CD4-positive, CD25-positive, alpha-beta regulatory T cell (primary cell): ENCODE results near the gene KLF2. TPM values are rescaled to one million over a fixed set of nuclear protein-coding genes. Genes with fewer than 3 reads are reported as not detected.

Experiments
- ATAC-seq, 2 donors: fragments of 150-1000 bp; cut with Tn5 transposase; one replicate each; pipeline ENCODE4 v1.10.0; 2021; ENCODE audit warnings: low read depth in 2 of 2, moderate number of reproducible peaks in 2 of 2, moderate library complexity in 1 of 2
- DNase-seq, 3 donors: peaks; one replicate each; pipeline versions ENCODE4 v3.0.0 to v3.0.0-alpha.2; 2012 to 2022; ENCODE audit warnings: mixed read lengths in 1 of 3
- H3K27ac ChIP-seq: one replicate; pipeline ENCODE4 v1.7.0; 2013; ENCODE audit warnings: mild to moderate bottlenecking, low read length; ENCODE audit not compliant: insufficient read depth, poor library complexity, severe bottlenecking
- H3K27me3 ChIP-seq: one replicate; pipeline ENCODE4 v1.7.0; 2013; ENCODE audit warnings: low read length; ENCODE audit not compliant: control insufficient read depth, insufficient read depth
- H3K36me3 ChIP-seq: one replicate; pipeline ENCODE4 v1.7.0; 2013; ENCODE audit warnings: mild to moderate bottlenecking, low read length, moderate library complexity; ENCODE audit not compliant: control insufficient read depth, insufficient read depth
- H3K4me1 ChIP-seq: 2 replicates; pipeline ENCODE4 v1.7.0; 2013; ENCODE audit warnings: mild to moderate bottlenecking, low read length; ENCODE audit not compliant: insufficient read depth, control insufficient read depth, poor library complexity, severe bottlenecking
- H3K4me3 ChIP-seq: one replicate; pipeline ENCODE4 v1.7.0; 2013; ENCODE audit warnings: low read depth, mild to moderate bottlenecking, low read length, moderate library complexity
- H3K9me3 ChIP-seq, 2 experiments: 1 replicate in 1 of 2; 2 replicates in 1 of 2; pipeline ENCODE4 v1.7.0; 2013; ENCODE audit warnings: low read length in 2 of 2, mild to moderate bottlenecking in 1 of 2, moderate library complexity in 1 of 2; ENCODE audit not compliant: control insufficient read depth in 2 of 2
- H3K27ac Mint-ChIP-seq, 3 donors: one replicate each; pipeline ENCODE4 v1.8.0; 2020 to 2022; ENCODE audit warnings: mild to moderate bottlenecking in 3 of 3, mixed read lengths in 3 of 3, moderate library complexity in 2 of 3
- H3K27me3 Mint-ChIP-seq: one replicate; pipeline ENCODE4 v1.8.0; 2022; ENCODE audit warnings: mild to moderate bottlenecking, mixed read lengths
- H3K36me3 Mint-ChIP-seq: one replicate; pipeline ENCODE4 v1.8.0; 2020; ENCODE audit warnings: mixed read lengths
- H3K4me1 Mint-ChIP-seq, 4 donors: one replicate each; pipeline ENCODE4 v1.8.0; 2020 to 2022; ENCODE audit warnings: mixed read lengths in 4 of 4, mild to moderate bottlenecking in 1 of 4
- H3K4me3 Mint-ChIP-seq, 4 donors: one replicate each; pipeline ENCODE4 v1.8.0; 2020 to 2022; ENCODE audit warnings: mild to moderate bottlenecking in 4 of 4, mixed read lengths in 4 of 4, moderate library complexity in 3 of 4
- H3K9me3 Mint-ChIP-seq, 7 donors: one replicate each; pipeline ENCODE4 v1.8.0; 2020 to 2022; ENCODE audit warnings: mixed read lengths in 7 of 7, mild to moderate bottlenecking in 3 of 7, moderate library complexity in 2 of 7
- polyA plus RNA-seq, 4 donors: library from polyadenylated mRNA; unstranded; fragments of 300-500 nt; fragmentation: Illumina TruSeq; gene quantifications; one replicate each; pipeline ENCODE4 v1.2.3, GENCODE V29; 2021
- total RNA-seq: library from RNA; stranded (reverse); gene quantifications from one replicate; pipeline ENCODE4 v1.2.3, GENCODE V29; 2022

Gene KLF2
- total and polyA plus RNA-seq, 5 donors from 2014 or later: 95.1 to 725 (median 138) TPM

GRCh38 chr19:16288544-16288943 lies 36.1 kb upstream of the KLF2 start:
- Mint-ChIP-seq H3K9me3 (peaks cover 0 to 2% (median 0%) of the 10 kb centered on the region in 7 donors), H3K36me3 (no peaks in the 10 kb centered on the region), H3K27ac (no peak overlapping the region), H3K27me3 (peaks cover 45% of the 10 kb centered on the region), H3K4me3 (no peak overlapping the region), H3K4me1 (peaks cover under 1 to 29% (median 6%) of the 10 kb centered on the region in 4 donors)
- no peaks in the 10 kb centered on the region for H3K9me3 ChIP-seq
- DNase-seq (peak in 1 of 3 donors; percentile 37), ATAC-seq (no peak)
- no peak overlapping the region for H3K4me3 ChIP-seq
- H3K27ac ChIP-seq: no peak overlapping the region
- H3K4me1 ChIP-seq: peaks cover 15% of the 10 kb centered on the region
- no peaks in the 10 kb centered on the region for H3K36me3 ChIP-seq
- H3K27me3 ChIP-seq: no peaks in the 10 kb centered on the region

- no peaks in the 10 kb centered on the region for H3K27me3 ChIP-seq
- H3K27ac Mint-ChIP-seq: no peak overlapping the region
Measured at GRCh38 chr19:16289594-16289993, 35.0 kb upstream of the KLF2 start.

DNA sequence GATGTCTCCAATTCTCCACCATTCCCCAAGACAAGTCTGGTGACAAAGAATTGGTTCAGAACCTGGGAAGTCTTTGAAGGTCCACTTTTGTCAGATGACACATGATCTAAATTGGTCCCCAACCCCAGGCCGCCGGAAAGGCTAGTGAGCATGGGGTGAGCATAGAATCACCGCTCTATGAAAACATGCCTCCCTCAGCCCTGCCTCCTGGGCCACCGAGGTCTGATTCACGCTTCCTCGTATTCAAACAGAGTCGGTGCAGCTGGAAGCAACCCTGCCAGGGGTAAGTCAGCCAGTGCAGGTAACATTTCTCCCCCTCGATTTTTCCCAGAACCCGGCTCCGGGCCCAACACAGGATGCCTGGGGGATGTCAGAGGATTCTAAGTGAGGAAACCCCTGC lies 33.9 kb upstream of the KLF2 start:
- no peak overlapping the region for H3K27ac ChIP-seq
- Mint-ChIP-seq H3K27ac (peak overlapping the region in 1 of 3 donors; percentile 80), H3K4me3 (no peak overlapping the region), H3K27me3 (peaks cover 30% of the 10 kb centered on the region), H3K9me3 (peaks cover 0 to 2% (median 0%) of the 10 kb centered on the region in 7 donors), H3K4me1 (peaks cover 0 to 16% (median 3%) of the 10 kb centered on the region in 4 donors), H3K36me3 (no peaks in the 10 kb centered on the region)
- no peak overlapping the region for H3K4me3 ChIP-seq
- no peaks in the 10 kb centered on the region for H3K9me3 ChIP-seq
- ATAC-seq (no peak), DNase-seq (no peak)
- H3K4me1 ChIP-seq: peaks cover 8% of the 10 kb centered on the region
- no peaks in the 10 kb centered on the region for H3K36me3 ChIP-seq
- no peaks in the 10 kb centered on the region for H3K27me3 ChIP-seq

More at GRCh38 chr19:16289594-16289993, 35.0 kb upstream of the KLF2 start:
- H3K27me3 Mint-ChIP-seq: peaks cover 41% of the 10 kb centered on the region
- H3K36me3 ChIP-seq: no peaks in the 10 kb centered on the region
- DNase-seq: peak in 1 of 3 donors; percentile 43
- ATAC-seq: no peak
- no peaks in the 10 kb centered on the region for H3K36me3 Mint-ChIP-seq
- H3K4me3 Mint-ChIP-seq: peak overlapping the region in 1 of 4 donors; percentile 21
- no peaks in the 10 kb centered on the region for H3K9me3 ChIP-seq
- peaks cover 0 to 2% (median 0%) of the 10 kb centered on the region in 7 donors for H3K9me3 Mint-ChIP-seq
- H3K4me1 Mint-ChIP-seq: peaks cover 0 to 18% (median 4%) of the 10 kb centered on the region in 4 donors
- H3K4me1 ChIP-seq: peaks cover 8% of the 10 kb centered on the region
- H3K27ac ChIP-seq: no peak overlapping the region
- no peak overlapping the region for H3K4me3 ChIP-seq

DNA sequence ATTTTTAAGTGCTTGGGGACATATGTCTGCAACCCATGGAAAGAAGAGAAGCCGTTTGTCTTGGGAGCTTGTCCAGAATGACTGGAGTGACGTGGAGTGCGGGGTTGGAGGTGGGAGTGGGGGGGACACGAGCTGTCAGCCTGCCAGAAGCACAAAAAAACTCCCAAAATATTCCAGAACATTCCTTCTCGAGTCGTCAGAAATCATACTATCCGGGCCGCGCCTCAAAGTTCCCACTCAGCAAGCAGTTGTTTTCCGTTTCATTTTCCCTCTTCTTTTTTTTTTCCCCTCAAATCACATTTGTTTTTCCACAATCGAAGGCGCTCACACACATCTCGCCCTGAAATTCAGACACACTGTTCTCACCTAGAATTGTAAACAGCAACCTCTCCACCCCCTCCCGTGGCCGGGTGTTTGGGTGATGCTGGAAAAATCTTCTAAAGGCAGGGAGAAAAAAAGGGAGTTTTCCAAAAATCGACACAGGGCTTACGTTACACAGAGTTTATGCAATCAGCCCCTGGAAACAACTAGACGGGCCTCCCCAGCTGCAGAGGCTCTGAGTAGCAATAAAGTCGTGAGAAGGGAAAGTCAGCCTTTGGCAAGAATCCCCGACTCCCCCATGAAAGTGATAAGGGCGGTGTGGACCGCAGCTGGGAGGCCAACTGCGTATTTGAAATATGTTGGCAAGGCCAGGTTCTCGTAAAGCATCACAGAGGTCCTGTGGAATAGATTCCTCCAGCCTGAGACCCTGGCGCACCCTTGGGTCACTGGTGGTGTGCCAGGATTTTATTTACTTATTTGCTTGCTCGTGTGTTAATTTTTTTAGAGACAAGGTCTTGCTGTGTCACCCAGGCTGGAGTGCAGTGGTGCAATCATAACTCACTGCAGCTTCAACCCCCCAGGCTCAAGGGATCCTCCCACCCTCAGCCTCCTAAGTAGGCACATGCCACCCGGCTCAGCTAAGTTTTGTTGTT lies 31.2 kb upstream of the KLF2 start:
- Histone ChIP-seq H3K27ac (no peak overlapping the region), H3K4me1 (peaks cover 2% of the 10 kb centered on the region), H3K4me3 (no peak overlapping the region), H3K9me3 (no peaks in the 10 kb centered on the region), H3K36me3 (no peaks in the 10 kb centered on the region), H3K27me3 (no peaks in the 10 kb centered on the region)
- peaks cover 0 to 2% (median 0%) of the 10 kb centered on the region in 7 donors for H3K9me3 Mint-ChIP-seq
- no peak overlapping the region for H3K4me3 Mint-ChIP-seq
- no peaks in the 10 kb centered on the region for H3K36me3 Mint-ChIP-seq
- no peak for ATAC-seq
- peaks cover 0 to 6% (median 0%) of the 10 kb centered on the region in 4 donors for H3K4me1 Mint-ChIP-seq
- no peak for DNase-seq
- peaks cover 20% of the 10 kb centered on the region for H3K27me3 Mint-ChIP-seq
- H3K27ac Mint-ChIP-seq: peak overlapping the region in 1 of 3 donors; percentile 83

DNA sequence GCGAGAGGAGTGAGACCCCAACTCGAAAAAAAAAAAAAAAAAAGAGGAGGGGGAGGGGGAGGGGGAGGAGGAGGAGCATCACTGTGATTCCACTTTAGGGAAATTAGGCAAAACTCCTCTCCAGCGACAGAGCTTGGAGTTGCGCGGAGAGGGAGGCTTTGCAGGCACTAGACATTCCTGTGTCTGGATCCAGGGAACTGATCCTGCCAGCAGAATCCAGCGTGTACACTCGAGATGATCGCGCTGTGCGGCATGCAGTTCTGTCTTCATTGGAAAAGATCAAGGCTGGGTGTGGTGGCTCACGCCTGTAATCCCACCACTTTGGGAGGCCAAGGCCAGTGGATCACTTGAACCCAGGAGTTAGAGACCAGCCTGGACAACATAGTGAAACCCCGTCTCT lies 29.6 kb upstream of the KLF2 start:
- Mint-ChIP-seq H3K4me1 (no peaks in the 10 kb centered on the region), H3K4me3 (no peak overlapping the region), H3K9me3 (no peaks in the 10 kb centered on the region), H3K27ac (no peak overlapping the region), H3K36me3 (no peaks in the 10 kb centered on the region), H3K27me3 (peaks cover 9% of the 10 kb centered on the region)
- DNase-seq (no peak), ATAC-seq (no peak)
- Histone ChIP-seq H3K4me3 (no peak overlapping the region), H3K4me1 (no peaks in the 10 kb centered on the region), H3K36me3 (no peaks in the 10 kb centered on the region), H3K27me3 (no peaks in the 10 kb centered on the region), H3K27ac (no peak overlapping the region), H3K9me3 (no peaks in the 10 kb centered on the region)

GRCh38 chr19:16296713-16297112 lies 27.9 kb upstream of the KLF2 start:
- H3K4me1 Mint-ChIP-seq: no peaks in the 10 kb centered on the region
- Histone ChIP-seq H3K4me1 (no peaks in the 10 kb centered on the region), H3K27me3 (no peaks in the 10 kb centered on the region), H3K27ac (no peak overlapping the region), H3K9me3 (no peaks in the 10 kb centered on the region), H3K4me3 (no peak overlapping the region), H3K36me3 (no peaks in the 10 kb centered on the region)
- ATAC-seq (no peak), DNase-seq (no peak)
- H3K36me3 Mint-ChIP-seq: no peaks in the 10 kb centered on the region
- no peak overlapping the region for H3K4me3 Mint-ChIP-seq
- H3K27me3 Mint-ChIP-seq: peaks cover 9% of the 10 kb centered on the region
- H3K9me3 Mint-ChIP-seq: no peaks in the 10 kb centered on the region
- no peak overlapping the region for H3K27ac Mint-ChIP-seq

GRCh38 chr19:16297575-16298178 lies 26.9 kb upstream of the KLF2 start:
- H3K27ac Mint-ChIP-seq: no peak overlapping the region
- no peaks in the 10 kb centered on the region for H3K9me3 Mint-ChIP-seq
- peaks cover 9% of the 10 kb centered on the region for H3K27me3 Mint-ChIP-seq
- no peak overlapping the region for H3K27ac ChIP-seq
- H3K9me3 ChIP-seq: no peaks in the 10 kb centered on the region
- H3K4me1 ChIP-seq: no peaks in the 10 kb centered on the region
- no peak overlapping the region for H3K4me3 ChIP-seq
- DNase-seq: no peak
- H3K36me3 ChIP-seq: no peaks in the 10 kb centered on the region
- no peaks in the 10 kb centered on the region for H3K27me3 ChIP-seq
- no peaks in the 10 kb centered on the region for H3K36me3 Mint-ChIP-seq
- H3K4me1 Mint-ChIP-seq: no peaks in the 10 kb centered on the region
- H3K4me3 Mint-ChIP-seq: no peak overlapping the region
- no peak for ATAC-seq
